Loucy (cell line): ENCODE results near the gene TMEM232.

Experiments used
- CTCF ChIP-seq: fragments of 200-600 bp; sonication (generic); conservative IDR thresholded peaks from 2 replicates; pipeline ENCODE4 v1.5.1; 2014; ENCODE audit warnings: mild to moderate bottlenecking, antibody characterized with exemption, low read length
- EZH2phosphoT487 ChIP-seq: fragments of 200-600 bp; IDR thresholded peaks from 2 replicates; pipeline ENCODE4 v1.6.1; 2018; ENCODE audit warnings: antibody characterized with exemption, mild to moderate bottlenecking, moderate library complexity, borderline replicate concordance

GRCh38 chr5:110754181-110754580 lies 27.7 kb upstream of the TMEM232 start:
- TF ChIP-seq CTCF = no peak
- no peak for TF ChIP-seq EZH2phosphoT487
